Dermis microvascular lymphatic vessel endothelial cell (primary cell): ENCODE results near the gene NLGN2. TPM values are rescaled to one million over a fixed set of nuclear protein-coding genes. Genes with fewer than 3 reads are reported as not detected.

Source experiments
- DNase-seq, 2 donors: peaks; one replicate each; pipeline versions ENCODE4 v3.0.0 to v3.0.0-alpha.2; 2010; ENCODE audit warnings: low read depth in 2 of 2
- total RNA-seq: library from RNA; depleted of rRNA; stranded (reverse); fragments of >200 nt; gene quantifications from 2 replicates; pipeline ENCODE4 v1.2.1, GENCODE V29; 2014

NLGN2 gene
- total RNA-seq, 1 donor from 2014 or later, result 1.4 TPM

DNA sequence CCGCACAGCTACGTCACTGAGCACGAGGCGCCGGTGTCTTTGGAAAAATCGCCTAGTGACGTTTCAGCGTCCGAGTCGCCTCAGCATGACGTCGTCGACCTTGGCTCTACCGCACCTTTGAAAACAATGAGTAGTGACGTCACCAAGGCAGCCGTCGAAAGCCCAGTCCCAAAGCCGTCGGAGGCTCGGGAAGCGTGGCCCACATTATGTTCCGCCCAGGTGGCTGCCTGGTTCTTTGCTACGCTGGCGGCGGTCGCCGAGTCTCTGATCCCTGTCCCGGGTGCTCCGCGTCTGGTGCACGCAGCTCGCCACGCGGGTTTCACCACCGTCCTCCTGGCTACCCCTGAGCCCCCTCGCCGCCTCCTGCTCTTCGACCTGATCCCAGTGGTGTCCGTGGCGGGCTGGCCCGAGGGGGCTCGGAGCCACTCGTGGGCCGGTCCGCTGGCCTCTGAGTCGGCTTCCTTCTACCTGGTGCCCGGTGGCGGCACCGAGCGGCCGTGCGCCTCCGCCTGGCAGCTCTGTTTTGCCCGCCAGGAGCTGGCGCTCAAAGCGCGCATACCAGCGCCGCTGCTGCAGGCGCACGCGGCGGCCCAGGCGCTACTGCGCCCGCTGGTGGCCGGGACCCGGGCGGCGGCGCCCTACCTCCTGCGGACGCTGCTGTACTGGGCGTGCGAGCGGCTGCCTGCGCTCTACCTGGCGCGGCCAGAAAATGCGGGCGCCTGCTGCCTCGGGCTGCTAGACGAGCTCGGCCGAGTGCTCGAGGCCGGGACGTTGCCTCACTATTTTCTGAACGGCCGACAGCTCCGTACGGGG is 29.1 kb downstream of the NLGN2 start:
- DNase-seq, result peak; percentile 71 to 92

DNA sequence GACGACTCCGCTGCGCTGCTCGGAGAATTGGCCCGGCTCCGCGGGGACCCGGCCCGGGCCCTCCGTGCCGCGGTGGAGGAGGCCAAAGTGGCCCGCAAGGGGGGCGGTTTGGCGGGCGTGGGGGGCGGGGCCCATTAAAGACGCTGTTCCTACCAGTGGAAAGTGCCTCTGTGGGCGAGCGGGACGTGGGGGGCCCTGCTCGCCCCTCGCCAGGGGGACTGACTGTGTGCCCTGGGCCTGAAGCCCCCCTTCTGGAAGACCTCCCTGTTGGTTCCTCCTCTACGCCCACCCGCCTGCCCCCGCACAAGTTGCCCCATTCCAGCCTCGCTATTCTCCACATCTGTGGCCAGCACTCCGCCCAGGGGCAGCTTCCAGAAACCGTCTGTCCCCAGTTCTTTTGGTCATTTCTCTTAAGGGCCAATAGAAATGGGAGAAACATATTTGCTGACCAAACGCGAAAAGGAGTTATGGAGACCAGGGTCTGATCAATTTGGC is 29.8 kb downstream of the NLGN2 start:
- no peak for DNase-seq

DNA sequence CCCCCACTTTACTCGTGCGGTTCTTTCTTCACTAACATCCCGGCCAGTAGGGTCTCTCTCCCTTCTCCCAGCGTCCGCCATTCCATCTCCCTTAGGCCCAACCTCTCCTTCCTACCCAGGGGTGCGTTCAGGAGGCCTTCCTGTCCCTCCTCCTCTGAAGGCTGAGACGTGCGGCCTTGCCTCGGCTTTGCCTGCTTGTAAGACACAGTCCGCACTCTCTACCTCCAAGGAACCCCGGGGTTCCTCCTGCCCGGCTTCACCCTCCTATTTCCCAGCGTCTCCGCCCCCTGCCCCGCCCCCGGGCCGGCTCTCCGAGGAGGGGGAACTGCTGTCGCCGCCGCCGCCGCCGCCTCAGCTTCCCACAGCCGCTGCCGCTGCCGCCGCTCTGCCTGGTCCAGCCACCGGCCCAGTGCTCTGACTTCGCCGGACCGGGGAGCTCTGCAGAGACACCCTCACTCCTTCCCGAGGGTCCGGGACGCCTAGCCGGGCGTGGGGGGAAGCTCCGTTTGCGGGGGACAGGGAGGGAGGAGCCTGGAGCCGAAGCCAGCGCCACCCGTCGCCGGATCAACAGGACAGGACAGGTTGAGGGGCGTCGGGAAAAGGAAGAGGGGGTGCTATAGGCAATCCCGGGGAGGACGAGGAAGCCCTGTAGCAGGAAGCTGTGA is 30.4 kb downstream of the NLGN2 start:
- DNase-seq, result peak in 1 of 2 donors; percentile 18

DNA sequence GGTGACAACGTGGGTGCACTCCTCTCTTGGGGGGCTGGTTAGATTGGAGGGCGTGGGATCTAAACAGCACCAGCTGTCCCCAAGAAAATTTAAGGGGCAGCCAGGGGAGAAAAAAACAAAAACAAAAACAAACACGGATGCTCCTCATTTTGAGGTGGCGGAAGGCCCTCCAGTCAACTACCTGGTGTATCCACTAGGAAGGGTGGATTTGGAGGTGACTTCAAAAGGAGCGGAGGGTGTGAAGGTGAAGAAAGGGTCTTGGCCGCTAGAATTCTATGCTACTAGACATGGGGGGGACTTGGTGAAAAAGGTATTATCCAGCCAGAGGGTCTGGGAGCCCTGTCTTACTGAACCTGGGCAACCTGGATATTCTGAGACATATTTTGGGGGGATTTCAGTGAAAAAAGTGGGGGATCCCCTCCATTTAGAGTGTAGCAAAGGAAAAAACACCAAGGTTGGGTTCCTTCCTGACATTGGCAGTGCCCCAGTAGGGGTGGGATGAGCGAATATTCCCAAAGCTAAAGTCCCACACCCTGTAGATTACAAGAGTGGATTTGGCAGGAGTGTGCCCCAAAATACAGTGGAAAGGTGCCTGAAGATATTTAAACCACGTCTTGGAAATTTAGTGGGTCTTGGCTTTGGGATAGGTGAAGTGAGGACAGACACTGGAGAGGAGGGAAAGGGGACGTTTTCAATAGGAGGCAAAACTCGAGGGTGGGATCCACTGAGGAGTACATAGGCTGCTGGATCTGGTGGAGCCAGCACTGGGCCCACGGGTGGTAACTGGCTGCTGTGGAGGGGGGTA is 31.2 kb downstream of the NLGN2 start:
- DNase-seq, result no peak

DNA sequence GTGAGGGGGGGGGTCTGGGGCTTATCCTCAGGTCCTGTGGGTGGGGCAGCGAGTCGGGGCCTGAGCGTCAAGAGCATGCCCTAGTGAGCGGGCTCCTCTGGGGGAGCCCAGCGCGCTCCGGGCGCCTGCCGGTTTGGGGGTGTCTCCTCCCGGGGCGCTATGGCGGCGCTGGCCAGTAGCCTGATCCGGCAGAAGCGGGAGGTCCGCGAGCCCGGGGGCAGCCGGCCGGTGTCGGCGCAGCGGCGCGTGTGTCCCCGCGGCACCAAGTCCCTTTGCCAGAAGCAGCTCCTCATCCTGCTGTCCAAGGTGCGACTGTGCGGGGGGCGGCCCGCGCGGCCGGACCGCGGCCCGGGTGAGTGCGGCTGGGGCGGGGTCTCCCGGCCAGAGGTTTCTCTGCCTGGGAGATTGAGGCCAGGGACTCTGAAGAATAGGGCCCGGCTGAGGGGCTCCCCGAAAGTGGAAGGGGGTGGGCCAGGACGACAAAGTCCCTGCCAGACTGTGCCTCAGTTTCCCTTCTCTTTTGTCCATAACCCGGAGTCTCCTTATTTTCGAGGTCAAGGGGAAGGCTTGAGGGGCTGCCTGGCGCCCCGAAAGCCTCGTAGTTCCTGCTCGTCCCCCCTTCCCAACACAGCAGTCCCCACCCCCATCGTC is 31.9 kb downstream of the NLGN2 start, which contains the start of gene FGF11:
TSS of gene FGF11 (plus strand) at position 51 of the 651 bp plus-strand sequence. CDS start at position 160, 109 bp downstream.
- no peak for DNase-seq

DNA sequence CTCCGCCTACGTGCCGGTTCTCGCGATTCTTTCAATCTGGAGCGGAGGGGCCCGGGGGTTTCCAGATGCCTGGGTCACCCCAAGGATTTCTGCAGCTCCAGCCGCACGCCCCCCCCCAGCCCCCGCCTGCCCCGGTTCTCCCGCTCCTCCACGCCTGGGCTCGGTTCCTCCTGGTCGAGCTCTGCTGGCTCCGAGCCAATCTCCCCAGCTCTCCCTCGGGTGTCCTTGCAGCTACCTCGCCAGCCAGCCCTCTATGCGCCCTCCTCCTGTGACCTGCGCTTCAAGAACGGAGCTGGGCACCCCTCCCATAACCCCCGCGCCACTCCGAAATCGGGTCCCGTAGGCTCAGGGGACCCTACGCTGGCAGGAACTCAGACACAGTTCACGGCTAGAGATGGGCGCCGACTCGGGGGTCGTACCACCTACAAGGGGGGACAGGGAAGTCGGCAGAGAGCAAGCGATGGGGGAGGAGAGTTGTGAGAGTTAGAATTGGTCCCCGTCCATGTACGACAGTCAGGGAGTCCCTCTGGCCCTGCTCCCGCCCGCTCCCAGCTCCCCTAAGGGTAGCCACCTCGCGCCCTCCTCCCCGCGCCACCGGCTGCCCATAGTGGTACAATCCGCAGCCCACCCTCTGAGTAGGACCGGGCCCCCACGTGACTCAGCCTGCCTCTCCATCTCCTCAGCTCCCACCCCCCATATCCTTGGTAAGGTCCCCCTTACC is 32.6 kb downstream of the NLGN2 start:
- peak in 1 of 2 donors; percentile 26 for DNase-seq

DNA sequence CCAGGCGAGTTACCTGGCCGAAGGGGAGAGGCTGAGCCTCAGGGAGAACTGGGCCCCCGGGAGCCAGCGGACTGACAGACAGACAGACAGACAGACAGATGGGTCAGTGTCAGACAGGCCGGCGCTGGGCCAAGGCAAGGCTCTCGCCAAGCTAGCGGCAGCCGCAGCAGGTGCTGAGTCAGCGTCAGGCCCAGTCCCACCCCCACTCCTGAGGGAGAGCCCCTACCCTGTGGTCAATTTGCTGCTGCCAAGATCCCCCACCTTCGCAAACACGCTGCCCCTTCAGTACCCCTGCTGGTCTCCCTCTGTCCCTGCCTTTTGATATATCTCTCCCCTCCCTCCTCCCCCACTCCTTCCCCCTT is 33.2 kb downstream of the NLGN2 start:
- peak in 1 of 2 donors; percentile 33 for DNase-seq

DNA sequence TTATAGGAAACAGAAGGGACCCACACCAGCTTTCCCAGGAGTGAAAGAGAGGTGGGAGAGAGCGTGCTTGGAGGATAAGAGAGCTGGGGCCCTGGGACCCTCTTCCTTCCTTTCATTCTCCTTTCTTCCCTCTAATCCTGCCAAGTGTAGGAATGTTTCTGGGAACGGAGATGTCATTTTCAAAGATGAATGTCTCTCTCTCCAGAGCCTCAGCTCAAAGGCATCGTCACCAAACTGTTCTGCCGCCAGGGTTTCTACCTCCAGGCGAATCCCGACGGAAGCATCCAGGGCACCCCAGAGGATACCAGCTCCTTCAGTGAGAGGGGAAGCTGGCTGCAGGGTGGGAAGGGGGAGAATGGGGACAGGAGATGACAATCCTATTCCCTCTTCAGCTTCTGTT is 33.6 kb downstream of the NLGN2 start:
- no peak for DNase-seq

DNA sequence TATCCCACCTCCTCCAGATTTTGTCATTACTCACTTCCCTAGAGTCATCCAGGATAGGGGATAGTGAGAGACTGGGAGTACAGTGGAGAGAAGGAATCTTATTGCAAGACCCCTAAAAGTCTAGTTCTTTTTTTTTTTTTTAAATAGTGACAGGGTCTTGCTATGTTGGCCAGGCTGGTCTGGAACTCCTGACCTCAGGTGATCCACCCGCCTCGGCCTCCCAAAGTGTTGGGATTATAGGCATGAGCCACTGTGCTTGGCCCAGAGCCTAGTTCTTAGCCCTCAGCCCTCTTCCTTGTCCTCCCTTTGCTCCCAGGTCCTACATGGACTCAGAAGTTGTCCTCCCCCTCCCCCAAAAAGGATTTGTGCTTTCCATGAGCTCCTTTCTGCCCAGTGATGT is 34.5 kb downstream of the NLGN2 start:
- no peak for DNase-seq

DNA sequence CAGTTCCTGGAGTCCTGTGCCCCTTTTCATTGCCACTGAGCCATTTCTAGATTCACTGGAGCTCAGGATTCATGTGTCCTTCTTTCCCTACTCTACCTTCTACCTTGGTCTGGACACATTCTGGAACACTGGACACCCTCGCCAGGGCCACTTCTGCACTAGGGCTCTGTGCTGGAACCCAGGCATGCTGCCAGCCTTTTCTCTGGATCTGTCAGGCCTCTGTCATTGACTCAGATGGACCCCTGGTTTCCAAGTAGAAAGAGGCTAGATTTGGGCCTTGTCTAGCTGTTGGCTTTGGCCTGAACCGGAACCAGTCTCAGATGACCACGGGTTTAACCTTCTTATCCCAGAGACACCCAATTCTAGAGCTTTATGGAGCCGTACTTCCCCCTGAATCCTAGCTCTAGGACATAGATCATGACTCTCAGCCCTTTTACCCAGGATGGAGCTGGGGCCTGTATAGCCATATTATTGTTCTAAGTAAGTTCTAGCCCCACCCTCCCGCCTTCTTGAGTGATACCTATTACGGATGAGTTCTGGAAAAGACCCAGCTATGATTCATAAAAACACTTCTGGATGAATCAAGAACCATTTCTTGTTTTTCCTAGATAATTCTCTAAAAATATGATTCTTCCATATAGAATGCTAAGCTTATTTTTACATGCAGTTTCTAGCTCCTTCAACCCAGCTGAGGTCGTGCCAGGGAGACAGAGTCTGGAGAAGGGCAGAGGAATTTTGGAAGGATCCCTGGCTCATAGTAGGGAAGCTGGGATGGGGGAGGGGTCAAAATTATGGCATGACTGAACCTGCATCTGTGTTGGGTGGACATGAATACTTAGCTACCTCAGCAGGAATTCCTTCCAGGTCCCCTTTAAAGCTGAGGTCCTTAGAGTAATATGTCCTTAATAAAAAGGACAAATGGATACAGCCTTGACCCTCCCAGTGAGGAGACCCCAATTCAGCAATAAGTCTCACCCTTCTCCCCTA is 36.1 kb downstream of the NLGN2 start:
- peak in 1 of 2 donors; percentile 30 for DNase-seq

DNA sequence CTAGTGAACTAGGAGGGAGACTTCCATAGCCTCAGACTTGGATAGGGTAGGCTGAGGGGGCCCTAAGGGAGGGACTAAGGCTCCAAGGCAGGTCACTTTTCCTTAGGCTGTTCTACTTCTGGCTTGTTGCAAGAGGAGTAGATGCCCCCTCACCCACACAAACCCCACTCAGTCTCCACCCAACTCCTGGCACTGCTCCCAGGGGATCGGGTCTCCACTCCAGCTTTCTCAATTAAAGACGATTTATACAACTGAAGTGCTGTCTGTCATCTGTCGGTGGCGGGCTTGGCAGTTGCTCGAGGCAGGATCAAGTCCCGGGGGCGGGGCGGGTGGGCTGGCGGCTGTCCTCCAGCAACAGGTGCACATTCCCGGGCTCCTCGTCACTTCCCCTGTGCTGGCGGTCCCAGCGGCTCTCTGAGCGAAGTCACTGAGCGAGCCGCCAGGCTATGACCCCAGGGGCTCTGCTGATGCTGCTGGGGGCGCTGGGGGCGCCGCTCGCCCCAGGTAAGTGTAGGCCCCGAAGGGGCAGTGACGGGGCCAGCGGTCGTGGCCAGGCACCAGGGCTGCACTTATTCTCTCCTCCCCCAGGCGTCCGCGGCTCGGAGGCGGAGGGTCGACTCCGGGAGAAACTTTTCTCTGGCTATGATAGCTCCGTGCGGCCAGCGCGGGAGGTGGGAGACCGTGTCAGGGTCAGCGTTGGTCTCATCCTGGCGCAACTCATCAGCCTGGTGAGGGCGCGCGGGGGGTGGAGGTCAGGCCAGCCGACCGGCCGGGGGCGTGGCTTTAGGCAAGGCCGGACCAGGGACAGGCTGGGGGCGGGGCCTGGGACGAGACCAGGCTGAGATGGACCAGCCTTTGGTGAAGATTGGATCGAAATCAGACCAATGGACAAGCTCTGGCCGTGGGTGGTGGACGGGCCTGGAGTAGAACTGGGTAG is 37.3 kb downstream of the NLGN2 start, which contains the start of gene CHRNB1:
TSS of gene CHRNB1 (plus strand) at position 380 of the 937 bp plus-strand sequence. CDS start at position 447, 67 bp downstream.
- DNase-seq, result peak in 1 of 2 donors; percentile 47

DNA sequence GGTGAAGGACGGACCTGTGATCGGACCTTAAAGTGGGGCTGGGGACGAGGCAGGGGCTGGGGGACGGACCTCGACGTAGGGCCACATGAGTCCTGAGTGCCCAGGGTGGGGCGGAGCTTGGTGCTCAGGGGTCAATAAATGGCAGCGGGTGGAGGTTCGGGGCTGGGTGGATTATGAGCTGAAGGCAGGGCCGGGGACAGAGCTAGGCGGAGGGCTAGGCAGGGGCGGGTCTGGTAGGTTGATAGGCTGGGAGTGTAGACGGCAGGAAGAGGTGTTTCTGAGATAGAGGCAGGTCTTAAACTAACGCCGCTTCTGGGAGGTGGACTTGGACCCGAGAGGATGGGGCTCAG is 37.9 kb downstream of the NLGN2 start:
- DNase-seq, result no peak

DNA sequence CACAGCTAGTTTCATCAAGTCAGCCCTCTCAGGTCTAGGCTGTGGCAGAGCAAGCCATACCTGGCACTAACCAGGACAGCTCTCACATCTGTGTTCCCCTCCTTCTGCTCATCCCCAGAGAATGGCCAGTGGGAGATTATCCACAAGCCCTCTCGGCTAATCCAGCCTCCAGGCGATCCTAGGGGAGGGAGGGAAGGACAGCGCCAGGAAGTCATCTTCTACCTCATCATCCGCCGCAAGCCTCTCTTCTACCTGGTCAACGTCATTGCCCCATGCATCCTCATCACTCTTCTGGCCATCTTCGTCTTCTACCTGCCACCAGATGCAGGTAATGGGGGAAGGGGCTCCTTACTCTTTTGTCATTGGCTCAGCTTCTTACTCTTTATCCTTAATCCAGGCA is 40.8 kb downstream of the NLGN2 start:
- DNase-seq, result no peak

DNA sequence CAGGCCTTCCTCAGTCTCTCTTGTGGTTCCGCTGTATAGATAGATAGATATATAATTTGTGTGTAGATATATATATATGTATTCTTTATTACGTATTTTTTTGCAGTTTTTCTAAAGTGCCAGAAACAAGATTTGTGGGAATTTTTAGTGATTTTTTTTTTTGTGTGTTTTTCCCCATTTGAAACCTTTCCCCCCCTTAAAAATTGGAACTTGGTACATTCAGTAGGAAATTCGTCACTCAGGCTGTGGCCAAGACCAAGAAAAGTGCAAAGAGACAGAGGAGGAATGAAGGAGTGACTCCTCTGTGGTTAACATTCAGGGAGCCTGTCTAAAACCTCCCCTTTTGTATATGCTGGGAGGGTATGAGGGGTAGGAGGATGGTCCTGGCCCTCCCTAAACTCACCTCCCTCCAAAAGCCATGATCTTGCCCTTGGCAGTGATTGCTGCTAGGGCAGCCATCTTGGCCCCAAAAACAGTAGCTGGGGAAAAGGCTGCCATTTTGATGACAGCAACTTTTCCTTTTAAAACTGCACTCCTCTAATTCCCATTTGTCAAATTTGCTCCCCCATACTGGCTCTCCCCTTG is 52.4 kb downstream of the NLGN2 start:
- no peak for DNase-seq

DNA sequence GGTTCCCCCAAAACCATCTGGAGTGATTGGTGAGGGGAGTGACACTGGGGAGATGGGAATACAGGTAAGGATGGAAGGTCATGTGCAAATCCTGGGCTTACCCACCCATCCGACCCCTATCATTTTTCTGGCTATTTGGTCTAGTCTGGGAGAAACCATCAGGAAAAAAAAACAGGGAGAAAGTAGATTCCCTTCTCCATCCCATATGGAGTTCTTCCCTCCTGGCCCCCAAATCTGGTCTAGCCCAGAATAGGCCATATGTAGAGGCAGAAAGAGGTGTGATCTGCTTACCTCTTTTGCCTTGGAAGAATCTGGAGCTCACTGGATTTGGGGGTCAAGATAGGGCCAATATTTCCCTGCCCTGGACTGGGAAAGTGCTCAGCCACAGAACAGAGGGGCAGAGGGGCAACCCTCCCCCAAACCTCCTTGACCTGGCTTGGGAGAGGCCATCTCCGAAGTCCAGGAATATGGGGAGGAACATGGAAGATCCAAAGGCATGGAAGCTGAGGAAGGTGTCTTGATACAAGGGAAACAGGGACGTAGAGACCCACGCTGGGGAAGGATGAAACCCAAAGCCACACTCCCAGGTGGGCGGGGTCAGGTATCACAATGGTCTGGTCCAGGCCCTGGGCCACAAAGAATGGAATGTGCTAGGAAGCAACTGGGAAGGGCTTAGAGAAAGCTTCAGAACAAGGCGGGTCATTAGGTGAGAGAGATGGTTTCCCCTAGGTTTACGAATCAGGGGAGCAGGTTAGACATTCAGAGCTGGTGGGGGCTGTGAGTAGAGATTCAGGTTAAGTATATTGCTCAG is 53.4 kb downstream of the NLGN2 start:
- no peak for DNase-seq

DNA sequence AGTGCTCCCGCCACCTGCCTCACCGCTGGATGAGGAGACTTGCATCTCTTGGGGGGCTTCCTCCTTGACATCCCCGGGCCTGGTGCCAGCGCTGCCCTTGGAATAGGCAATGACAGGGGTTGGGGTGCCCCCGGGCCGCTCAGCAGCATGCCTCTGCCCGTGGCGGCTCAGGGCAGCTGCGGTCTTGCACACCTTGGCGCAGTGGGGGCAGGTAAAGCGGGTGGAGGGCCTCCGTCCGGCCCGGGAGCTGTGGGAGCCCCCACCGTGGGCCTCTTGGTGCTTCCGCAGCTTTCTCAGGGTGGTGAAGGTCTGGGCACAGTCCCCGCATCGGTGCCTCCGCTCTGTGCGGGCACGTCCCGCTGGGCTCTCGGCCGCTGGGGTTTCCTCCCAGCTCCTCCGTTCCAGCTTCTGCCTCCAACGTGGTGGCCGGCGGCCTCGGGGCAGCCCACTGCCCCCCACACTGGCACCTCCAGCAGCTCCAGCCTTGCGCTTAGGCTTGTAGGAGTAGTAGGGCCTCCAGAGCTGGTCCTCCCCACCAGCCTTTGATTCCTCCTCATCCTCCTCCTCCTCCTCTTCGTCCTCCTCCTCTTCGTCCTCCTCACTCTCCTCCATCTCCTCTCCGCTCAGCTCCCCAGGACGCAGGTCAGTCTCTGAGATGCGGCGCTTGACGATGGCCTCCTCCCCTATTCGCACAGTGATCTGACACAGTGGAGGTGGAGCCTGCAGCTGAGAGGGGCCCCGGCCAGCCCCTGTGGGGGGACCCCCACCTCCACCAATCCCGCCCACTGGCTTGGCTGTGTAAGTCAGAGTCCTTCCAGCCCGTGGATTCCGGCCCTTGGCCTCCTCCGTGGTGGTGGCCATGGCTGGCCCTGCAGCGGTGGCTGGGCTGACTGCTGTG is 55.1 kb downstream of the NLGN2 start:
- no peak for DNase-seq
